CD14-positive monocyte (primary cell): ENCODE measurements around the gene KRT76. TPM values are rescaled to one million over a fixed set of nuclear protein-coding genes. Genes with fewer than 3 reads are reported as not detected.

Experiments used
- DNase-seq, 3 donors: peaks; one replicate each; pipeline ENCODE4 v3.0.0-alpha.2; 2011 to 2022
- H2AFZ ChIP-seq: 2 replicates; pipeline ENCODE4 v1.6.0; 2012; ENCODE audit warnings: mild to moderate bottlenecking, low read depth, low read length, inconsistent platforms; ENCODE audit not compliant: insufficient read depth, poor library complexity, severe bottlenecking
- H3K27ac ChIP-seq, 2 donors: 1 replicate in 1 of 2; 2 replicates in 1 of 2; pipeline ENCODE4 v1.5.1; 2012 to 2013; ENCODE audit warnings: low read length in 2 of 2, control low read depth in 1 of 2, inconsistent platforms in 1 of 2, low read depth in 1 of 2, mild to moderate bottlenecking in 1 of 2
- H3K27me3 ChIP-seq, 2 donors: one replicate each; pipeline versions ENCODE4 v1.6.0 to v1.6.1; 2011 to 2013; ENCODE audit warnings: low read length in 2 of 2; ENCODE audit not compliant: control insufficient read depth in 2 of 2, insufficient read depth in 2 of 2
- H3K36me3 ChIP-seq, 2 donors: replicated peaks in 1 of 2; 1 replicate in 1 of 2; 2 replicates in 1 of 2; pipeline versions ENCODE4 v1.5.1 to v1.6.1; 2012 to 2013; ENCODE audit warnings: low read length in 2 of 2, control low read depth in 1 of 2, inconsistent platforms in 1 of 2, mild to moderate bottlenecking in 1 of 2; ENCODE audit not compliant: insufficient read depth in 2 of 2, control insufficient read depth in 1 of 2
- H3K4me1 ChIP-seq, 2 donors: 1 replicate in 1 of 2; 2 replicates in 1 of 2; pipeline versions ENCODE4 v1.5.1 to v1.6.1; 2012 to 2013; ENCODE audit warnings: low read length in 2 of 2, control low read depth in 1 of 2, inconsistent platforms in 1 of 2, mild to moderate bottlenecking in 1 of 2, moderate library complexity in 1 of 2; ENCODE audit not compliant: insufficient read depth in 2 of 2, control insufficient read depth in 1 of 2
- H3K4me2 ChIP-seq: replicated peaks from 2 replicates; pipeline ENCODE3; 2012; ENCODE audit warnings: low read length, moderate library complexity, mild to moderate bottlenecking; ENCODE audit not compliant: poor library complexity, severe bottlenecking; ENCODE audit errors: extremely low read depth
- H3K4me3 ChIP-seq, 3 experiments: fragments of 200-600 bp in 1 of 3; sonication (generic) in 1 of 3; replicated peaks in 1 of 3; 1 replicate in 2 of 3; 2 replicates in 1 of 3; pipeline ENCODE4 v1.5.1; 2011 to 2013; ENCODE audit warnings: low read length in 3 of 3, mild to moderate bottlenecking in 3 of 3, control low read depth in 2 of 3, low read depth in 2 of 3, inconsistent platforms in 1 of 3, moderate library complexity in 1 of 3
- H3K79me2 ChIP-seq: 2 replicates; pipeline ENCODE4 v1.6.0; 2012; ENCODE audit warnings: mild to moderate bottlenecking, control low read depth, inconsistent platforms, low read length, moderate library complexity; ENCODE audit not compliant: insufficient read depth
- H3K9ac ChIP-seq: 2 replicates; pipeline ENCODE4 v1.6.0; 2017; ENCODE audit warnings: low read length, mild to moderate bottlenecking; ENCODE audit not compliant: insufficient read depth, poor library complexity, severe bottlenecking
- H3K9me3 ChIP-seq, 2 donors: replicated peaks in 1 of 2; 1 replicate in 1 of 2; 2 replicates in 1 of 2; pipeline versions ENCODE4 v1.5.1 to v1.6.1; 2012 to 2013; ENCODE audit warnings: low read length in 2 of 2, control low read depth in 1 of 2; ENCODE audit not compliant: control insufficient read depth in 1 of 2, insufficient read depth in 1 of 2
- H4K20me1 ChIP-seq: 2 replicates; pipeline ENCODE4 v1.6.0; 2012; ENCODE audit warnings: mild to moderate bottlenecking, low read length, control low read depth, moderate library complexity; ENCODE audit not compliant: insufficient read depth
- H3K27ac Mint-ChIP-seq, 7 donors: one replicate each; pipeline ENCODE4 v1.8.0; 2020; ENCODE audit warnings: mild to moderate bottlenecking in 7 of 7, mixed read lengths in 7 of 7, moderate library complexity in 6 of 7, inconsistent platforms in 2 of 7
- H3K27me3 Mint-ChIP-seq, 3 donors: one replicate each; pipeline ENCODE4 v1.8.0; 2021 to 2022; ENCODE audit warnings: low read depth in 3 of 3, mild to moderate bottlenecking in 3 of 3, mixed read lengths in 3 of 3, moderate library complexity in 3 of 3, inconsistent platforms in 1 of 3
- H3K36me3 Mint-ChIP-seq, 2 donors: one replicate each; pipeline ENCODE4 v1.8.0; 2020; ENCODE audit warnings: mixed read lengths in 2 of 2, inconsistent platforms in 1 of 2, mild to moderate bottlenecking in 1 of 2
- H3K4me1 Mint-ChIP-seq: one replicate; pipeline ENCODE4 v1.8.0; 2020; ENCODE audit warnings: mild to moderate bottlenecking, mixed read lengths
- H3K4me3 Mint-ChIP-seq, 2 donors: one replicate each; pipeline ENCODE4 v1.8.0; 2020; ENCODE audit warnings: mild to moderate bottlenecking in 2 of 2, mixed read lengths in 2 of 2, moderate library complexity in 1 of 2
- H3K9me3 Mint-ChIP-seq, 7 donors: one replicate each; pipeline ENCODE4 v1.8.0; 2020 to 2022; ENCODE audit warnings: mixed read lengths in 7 of 7, mild to moderate bottlenecking in 6 of 7, moderate library complexity in 6 of 7, inconsistent platforms in 2 of 7
- CTCF ChIP-seq: fragments of 200-600 bp; IDR thresholded peaks from one replicate; pipeline ENCODE4 v1.8.0; 2022; ENCODE audit warnings: antibody characterized with exemption, mild to moderate bottlenecking
- WGBS: methylation state at CpG from one replicate; pipeline ENCODE4 v1.1.5; 2013; ENCODE audit warnings: missing lambda C conversion rate; ENCODE audit not compliant: insufficient coverage; 5-methylcytosine and 5-hydroxymethylcytosine counted together
- intact Hi-C, 2 donors: fragments of 100-400 bp; cut with micrococcal nuclease; formaldehyde crosslinking; loops; one replicate each; pipeline versions ENCODE4 v1.15.0 to v1.15.1; 2023
- polyA plus RNA-seq, 3 donors: library from polyadenylated mRNA; depleted of rRNA in 1 of 3; unstranded in 2 of 3; stranded (reverse) in 1 of 3; fragments of 300-500 nt in 2 of 3; fragments of >200 nt in 1 of 3; fragmentation: Illumina TruSeq in 2 of 3; gene quantifications; 1 replicate in 2 of 3; 2 replicates in 1 of 3; pipeline ENCODE4 v1.2.3, GENCODE V29; 2012 to 2021

The KRT76 gene
- polyA plus RNA-seq, 3 donors = not detected

GRCh38 chr12:52735106-52735505, 42.0 kb downstream of the KRT76 start:
- H3K4me1 Mint-ChIP-seq = no peaks in the 10 kb centered on the region
- H3K27me3 ChIP-seq = no peaks in the 10 kb centered on the region
- no peak overlapping the region for H3K4me2 ChIP-seq
- H3K9me3 ChIP-seq = no peaks in the 10 kb centered on the region
- no peaks in the 10 kb centered on the region for H4K20me1 ChIP-seq
- DNase-seq = no peak
- H3K27ac Mint-ChIP-seq = peak overlapping the region in 1 of 7 donors; percentile 38
- no peak overlapping the region for H3K27ac ChIP-seq
- intact Hi-C loops = no loop called here
- no peak overlapping the region for H3K4me3 ChIP-seq
- no peak overlapping the region for H2AFZ ChIP-seq
- H3K9ac ChIP-seq = no peak overlapping the region
- H3K4me3 Mint-ChIP-seq = no peak overlapping the region
- no peaks in the 10 kb centered on the region for H3K36me3 Mint-ChIP-seq
- no peaks in the 10 kb centered on the region for H3K79me2 ChIP-seq
- peaks cover 5 to 7% (median 5%) of the 10 kb centered on the region in 3 donors for H3K27me3 Mint-ChIP-seq
- 80% methylated on average over 8 of the region's 8 CpGs for WGBS
- H3K36me3 ChIP-seq = no peaks in the 10 kb centered on the region
- no peaks in the 10 kb centered on the region for H3K4me1 ChIP-seq
- TF ChIP-seq CTCF = no peak
- peaks cover 0 to 7% (median 0%) of the 10 kb centered on the region in 7 donors for H3K9me3 Mint-ChIP-seq

GRCh38 chr12:52730793-52731192, 46.4 kb downstream of the KRT76 start:
- Histone ChIP-seq H3K9ac (no peak overlapping the region), H3K9me3 (no peaks in the 10 kb centered on the region), H4K20me1 (no peaks in the 10 kb centered on the region), H2AFZ (no peak overlapping the region), H3K4me3 (no peak overlapping the region), H3K4me2 (no peak overlapping the region), H3K27ac (no peak overlapping the region), H3K4me1 (no peaks in the 10 kb centered on the region), H3K27me3 (peaks cover 0 to 3% of the 10 kb centered on the region in 2 donors), H3K79me2 (no peaks in the 10 kb centered on the region), H3K36me3 (no peaks in the 10 kb centered on the region)
- intact Hi-C loops = no loop called here
- H3K27me3 Mint-ChIP-seq = peaks cover 3 to 10% (median 6%) of the 10 kb centered on the region in 3 donors
- peaks cover 0 to 5% (median 0%) of the 10 kb centered on the region in 7 donors for H3K9me3 Mint-ChIP-seq
- no peak overlapping the region for H3K27ac Mint-ChIP-seq
- 50% methylated on average over 1 of the region's 2 CpGs for WGBS
- no peaks in the 10 kb centered on the region for H3K36me3 Mint-ChIP-seq
- H3K4me1 Mint-ChIP-seq = no peaks in the 10 kb centered on the region
- no peak for TF ChIP-seq CTCF
- no peak for DNase-seq
- H3K4me3 Mint-ChIP-seq = no peak overlapping the region
